ENCODE data around the gene RAPGEF6.

- TF ChIP-seq CTCF (conservative IDR thresholded peaks at IDR 0.05 in 1 of 2, IDR thresholded peaks at IDR 0.05 in 1 of 2; ENCODE audit: extremely low read depth in 1 of 2, insufficient read depth in 1 of 2, low read depth in 1 of 2, low read length in 2 of 2) (no peak), EZH2 (IDR thresholded peaks at IDR 0.05; ENCODE audit: borderline replicate concordance, low read length) (no peak)
These were observed 53.3 kb downstream of the RAPGEF6 start for GRCh38 chr5:131581702-131582101.
